HG02938 (cell line): ENCODE data around the gene BEST3.
"Not testable (repeated sequence)": the region's sequence is repeated elsewhere in the genome, so short reads cannot be mapped to it uniquely, and the experiment has no call there.

Source experiments
- ATAC-seq: cut with Tn5 transposase; IDR thresholded peaks from one replicate; pipeline ENCODE4 v1.9.1; 2021; ENCODE audit warnings: mild to moderate bottlenecking, moderate library complexity; ENCODE audit not compliant: unreplicated experiment

Gene BEST3

DNA sequence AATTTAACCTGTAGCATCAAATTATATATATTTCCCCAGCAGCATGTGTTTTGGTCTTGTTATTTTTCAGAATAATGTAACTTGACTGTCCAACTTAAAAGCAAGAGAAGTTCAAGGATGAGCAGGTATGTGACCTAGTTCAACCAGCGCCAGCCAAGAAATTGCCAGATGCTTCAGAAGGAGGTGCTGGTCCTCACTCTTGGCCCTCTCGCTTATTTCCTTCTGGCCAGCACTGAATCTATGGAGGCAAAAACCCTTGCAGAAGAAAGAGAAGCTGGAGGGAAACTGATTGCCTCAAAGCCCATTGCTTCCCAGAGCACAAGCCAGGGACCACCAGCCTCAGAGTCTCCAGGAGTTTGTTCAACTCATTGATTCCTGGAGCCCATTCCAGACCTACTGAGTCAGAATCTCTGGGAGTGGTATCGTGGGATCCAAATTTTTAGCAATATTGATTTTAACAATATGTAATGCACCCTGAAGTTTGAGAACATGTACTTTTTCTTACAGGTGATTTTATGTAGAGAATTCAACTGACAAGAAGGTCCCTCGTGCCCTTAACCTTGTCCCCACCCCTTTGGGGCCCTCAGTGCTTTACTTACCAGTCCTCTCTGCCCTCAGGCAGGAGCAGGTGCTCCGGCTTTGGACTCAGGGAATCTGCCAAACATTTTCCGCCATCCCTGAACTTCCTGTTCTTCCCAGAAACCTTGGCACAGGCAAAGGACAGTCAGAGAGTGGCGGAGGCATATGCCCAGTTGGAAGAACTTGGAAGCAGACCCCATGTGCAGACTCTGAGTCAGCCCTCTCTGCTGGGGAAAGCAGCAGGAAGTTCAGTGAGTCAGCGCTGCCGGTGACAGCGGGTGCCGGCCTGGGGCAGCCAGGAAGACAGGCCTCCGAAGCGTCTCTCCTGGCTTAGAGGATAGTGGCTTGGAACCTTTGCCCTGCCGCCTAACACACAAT, 10.4 kb downstream of the BEST3 start:
- ATAC-seq = no peak

DNA sequence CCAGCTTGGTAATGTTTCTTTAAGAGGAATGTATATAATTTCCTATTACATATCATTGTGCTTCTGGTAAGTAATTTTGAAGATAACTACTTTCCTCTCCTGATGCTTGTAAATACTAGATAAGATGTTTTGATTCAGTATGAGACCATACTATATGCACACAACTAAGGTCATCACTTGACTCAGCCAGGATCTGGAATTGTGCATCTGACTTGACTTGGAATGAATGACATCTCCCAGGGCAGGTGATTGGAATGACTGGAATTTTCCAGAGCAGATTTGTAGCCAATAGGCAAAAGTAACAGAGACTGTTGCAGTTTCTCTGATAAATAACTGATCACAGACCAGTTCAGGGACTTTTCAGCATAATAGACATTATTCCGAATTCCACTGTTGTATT, 11.1 kb downstream of the BEST3 start:
- ATAC-seq = no peak

DNA sequence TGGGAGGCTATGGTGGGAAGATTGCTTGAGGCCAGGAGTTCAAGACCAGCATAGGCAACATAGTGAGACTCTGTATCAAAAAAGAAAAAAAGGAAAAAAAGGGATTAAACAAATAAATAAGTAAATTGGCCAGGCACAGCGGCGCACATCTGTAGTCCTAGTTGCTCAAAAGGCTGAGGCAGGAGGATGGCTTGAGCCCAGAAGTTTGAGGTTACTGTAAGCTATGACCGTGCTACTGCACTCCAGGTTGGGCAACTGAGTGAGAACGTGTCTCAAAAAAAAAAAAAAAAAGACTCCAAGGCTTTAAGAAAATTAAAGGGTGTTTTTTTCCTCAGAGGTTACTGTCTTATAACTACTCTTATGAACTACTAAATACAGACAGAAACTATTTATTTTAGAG, 11.7 kb downstream of the BEST3 start:
- no peak for ATAC-seq

DNA sequence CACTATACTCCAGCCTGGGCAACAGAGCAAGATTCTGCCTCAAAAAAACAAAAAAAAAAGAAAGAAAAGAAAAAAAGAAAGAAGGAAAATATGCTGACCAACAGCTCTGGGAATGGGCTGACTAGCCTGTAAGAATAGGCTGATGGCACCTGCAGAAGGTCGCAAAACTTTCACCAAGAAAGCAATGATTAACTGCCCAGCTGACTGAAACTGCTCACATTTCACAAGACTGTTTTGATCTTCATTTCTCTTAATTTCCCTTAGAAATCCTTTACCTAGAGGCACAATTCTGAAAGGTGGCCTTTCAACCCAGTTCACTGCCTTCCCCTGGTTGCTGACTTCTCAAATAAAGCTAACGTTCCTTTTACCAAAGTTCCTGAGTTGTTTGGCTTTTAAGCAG, 12.4 kb downstream of the BEST3 start:
- ATAC-seq = peak; percentile 55

DNA sequence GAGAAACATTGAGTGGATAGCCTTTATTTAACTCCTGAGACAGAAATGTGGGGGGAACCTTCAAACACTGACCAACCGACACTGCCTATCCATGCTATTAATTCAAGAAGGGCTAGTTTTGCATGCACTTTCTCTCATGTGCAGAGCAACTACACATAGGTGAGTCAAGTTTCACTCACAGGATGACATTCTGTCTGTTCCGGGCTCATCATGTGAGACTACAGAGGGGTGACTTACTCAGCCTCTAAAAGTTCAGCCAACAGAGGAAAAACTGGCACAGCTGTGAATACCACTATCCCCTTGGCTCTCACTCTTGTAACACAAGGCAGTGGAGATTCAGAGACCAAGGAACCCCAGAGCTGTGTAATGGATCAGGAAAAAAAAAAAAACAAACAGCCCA, 13.3 kb downstream of the BEST3 start:
- ATAC-seq = no peak

DNA sequence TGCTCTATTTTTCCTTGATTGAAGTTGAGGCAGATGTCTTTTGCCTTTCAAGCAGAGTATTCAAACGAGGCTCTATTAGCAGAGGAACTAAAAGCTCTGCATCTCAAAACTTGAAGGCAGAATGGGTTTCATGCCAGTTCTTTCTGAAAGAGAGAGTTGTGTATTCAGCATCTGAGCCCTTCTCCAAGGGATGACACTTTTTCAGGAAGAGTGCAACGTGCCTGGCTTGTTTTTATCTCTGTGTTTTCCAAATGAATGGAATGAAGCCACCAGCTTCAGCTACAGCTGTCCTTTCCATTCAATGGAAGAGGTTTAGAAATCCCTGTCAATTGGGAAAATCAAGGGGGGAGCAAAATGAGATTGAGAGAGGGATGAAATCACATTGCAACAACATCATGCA, 14.6 kb downstream of the BEST3 start:
- ATAC-seq = no peak

DNA sequence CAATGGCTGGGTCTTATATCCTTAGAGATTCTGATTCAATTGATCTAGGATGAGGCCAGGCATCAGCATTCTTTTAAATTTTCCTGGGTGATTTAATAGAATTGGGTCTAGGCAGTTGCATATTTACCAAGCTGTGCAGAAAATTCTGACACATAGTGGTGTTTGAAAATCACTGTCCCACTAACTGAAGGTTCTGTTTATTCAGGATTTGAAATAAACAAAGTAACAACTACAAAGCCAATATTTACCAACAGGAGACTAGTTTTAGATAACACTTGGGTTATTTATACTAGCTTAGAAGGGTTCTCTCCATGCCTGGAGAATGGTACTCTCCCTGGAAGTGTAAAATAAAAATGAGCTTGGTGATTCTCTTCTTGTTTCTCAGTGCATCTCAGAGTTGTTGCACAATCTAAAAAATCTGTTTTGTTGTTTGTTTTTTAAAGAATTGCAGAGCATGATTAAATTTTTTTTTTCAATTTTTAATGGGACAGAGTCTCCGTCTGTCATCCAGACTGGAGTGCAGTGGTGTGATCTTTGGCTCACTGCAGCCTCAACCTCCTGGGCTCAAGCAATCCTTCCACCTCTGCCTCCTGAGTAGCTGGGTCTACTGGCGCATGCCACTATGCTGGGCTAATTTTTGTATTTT, 16.9 kb downstream of the BEST3 start:
- no peak for ATAC-seq

DNA sequence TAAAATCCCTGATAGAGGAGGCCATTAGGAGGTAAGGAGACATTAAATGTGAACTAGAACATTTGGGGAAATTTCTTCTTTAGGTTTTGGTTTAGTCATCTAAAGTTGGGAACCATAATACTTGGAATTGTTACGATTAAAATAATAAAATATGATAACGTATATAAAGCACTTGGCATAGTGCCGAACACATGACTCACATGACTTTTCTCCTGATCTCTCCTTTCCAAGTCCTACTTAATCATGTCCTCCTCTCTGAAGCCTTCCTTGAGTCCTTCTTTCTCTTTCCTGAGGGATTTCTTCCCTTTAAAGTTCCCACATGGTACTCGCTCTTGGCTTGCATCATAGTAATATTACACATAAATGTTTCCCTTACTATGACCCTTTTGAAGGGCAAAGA, 20.0 kb downstream of the BEST3 start:
- no peak for ATAC-seq

DNA sequence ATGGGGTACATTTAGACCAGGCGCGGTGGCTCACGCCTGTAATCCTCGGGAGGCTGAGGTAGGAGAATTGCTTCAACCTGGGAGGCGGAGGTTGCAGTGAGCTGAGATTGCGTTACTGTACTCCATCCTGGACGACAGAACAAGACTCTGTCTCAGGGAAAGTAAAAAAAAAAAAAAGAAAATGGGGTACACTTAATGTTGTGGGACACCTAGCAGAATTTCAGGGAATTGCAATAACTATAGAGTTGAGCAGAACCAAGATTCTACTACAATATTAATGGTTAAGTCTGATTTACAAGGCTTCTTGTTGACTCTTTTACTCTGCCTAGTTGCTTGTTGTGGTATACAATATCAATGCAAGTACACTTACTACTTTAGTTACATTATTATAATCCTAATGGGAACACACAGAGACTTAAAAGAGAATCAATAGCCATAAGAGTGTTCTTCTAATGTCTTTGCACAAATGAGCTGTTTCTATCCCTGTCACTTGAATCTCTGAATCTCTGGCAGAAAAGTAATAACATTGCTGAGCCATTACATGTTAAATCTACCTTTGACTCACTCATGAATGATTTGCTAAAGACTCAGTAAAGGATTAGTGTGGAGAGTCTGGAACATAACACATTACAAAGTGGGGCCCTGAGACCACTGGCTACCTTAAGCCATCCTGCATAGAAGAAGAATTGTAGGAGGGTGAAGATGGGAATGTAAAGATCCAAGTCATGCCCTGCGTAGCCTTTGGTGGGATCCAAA, 22.7 kb downstream of the BEST3 start:
- ATAC-seq = no peak

DNA sequence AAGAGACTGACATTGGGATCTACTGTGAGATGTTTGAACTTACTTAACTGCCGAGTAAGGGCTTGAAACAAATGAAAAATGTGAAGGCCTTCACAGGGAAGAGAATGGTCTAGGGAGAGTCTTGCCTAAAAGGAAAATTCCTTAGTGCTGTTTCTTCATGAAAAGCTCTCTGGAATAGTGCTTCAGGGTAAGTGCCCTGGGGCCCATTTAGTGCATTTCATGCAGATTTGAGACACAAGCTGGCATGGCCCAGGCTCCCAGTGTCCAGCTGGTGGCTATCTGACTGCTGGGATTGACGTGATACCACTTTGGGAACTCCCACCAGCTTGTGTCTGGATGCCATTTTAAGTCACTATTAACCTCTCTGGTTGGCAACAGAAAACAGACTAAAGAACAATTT, 26.9 kb downstream of the BEST3 start:
- ATAC-seq = no peak

DNA sequence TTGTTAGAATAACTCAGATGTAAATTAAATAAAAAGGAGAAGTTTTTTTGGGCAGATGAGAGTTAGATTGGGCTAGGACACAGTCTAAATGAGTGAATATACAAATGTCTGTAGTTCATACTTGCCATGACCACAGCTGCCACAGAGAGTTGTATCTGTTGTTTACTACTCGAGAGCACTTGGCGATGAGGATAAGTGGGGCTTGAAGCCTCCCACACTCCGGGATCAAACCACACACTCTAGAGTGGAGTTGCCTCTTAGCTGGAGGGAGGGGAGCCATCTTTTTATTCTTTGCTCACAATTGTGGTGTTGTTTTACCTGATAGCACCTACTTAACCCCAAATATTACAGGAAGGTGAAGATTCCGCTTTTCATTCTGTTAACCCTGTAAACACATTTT, 27.5 kb downstream of the BEST3 start:
- no peak for ATAC-seq

DNA sequence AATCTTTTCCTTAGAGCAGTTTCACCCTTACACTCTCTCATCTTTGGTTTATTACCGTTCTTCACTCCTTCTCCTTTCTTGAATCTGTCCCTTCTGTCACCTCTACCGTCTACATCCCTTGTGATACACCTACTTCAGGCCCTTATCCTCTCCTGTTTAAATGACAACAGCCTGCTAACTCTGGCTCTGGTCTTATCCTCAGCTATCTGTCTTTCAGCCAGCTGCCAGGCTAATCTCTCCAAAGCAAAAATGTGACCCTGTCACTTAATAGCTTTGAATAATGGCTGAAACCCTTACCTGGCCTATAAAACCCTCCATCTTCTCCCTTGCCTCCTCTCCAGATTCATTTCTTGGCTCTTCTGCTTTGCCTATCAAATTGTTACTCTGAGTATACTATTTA, 32.3 kb downstream of the BEST3 start:
- no peak for ATAC-seq

DNA sequence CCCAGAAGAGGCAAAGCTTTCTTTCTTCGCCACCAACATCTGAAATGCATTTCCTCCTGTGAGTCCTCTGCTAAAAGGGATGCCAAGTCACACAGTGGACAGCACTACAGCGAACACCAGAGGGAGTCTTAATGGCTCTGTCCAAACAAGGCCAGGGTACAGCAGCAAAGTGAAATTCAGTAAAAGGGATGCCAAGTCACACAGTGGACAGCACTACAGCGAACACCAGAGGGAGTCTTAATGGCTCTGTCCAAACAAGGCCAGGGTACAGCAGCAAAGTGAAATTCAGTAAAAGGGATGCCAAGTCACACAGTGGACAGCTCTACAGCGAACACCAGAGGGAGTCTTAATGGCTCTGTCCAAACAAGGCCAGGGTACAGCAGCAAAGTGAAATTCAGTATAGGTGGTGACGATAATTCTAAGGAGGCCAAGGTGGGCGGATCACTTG, 34.1 kb downstream of the BEST3 start:
- not testable (repeated sequence) for ATAC-seq

DNA sequence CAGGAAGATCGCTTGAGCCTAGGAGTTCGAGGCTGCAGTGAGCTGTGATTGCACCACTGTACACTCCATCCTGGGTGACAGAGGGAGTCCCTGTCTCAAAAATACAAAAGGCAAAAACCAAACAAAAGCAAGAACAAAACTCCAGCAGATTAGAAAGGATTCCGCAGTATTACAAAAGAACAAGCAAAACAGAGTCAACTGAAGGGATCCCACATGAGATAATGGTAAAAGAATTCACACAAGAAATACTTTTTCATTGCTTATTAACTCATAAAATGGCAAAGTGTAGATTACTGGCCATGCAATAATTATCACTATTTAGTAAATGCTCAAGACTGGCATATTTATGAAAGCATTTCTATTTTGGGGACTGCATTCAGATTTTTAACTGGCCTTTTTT, 35.4 kb downstream of the BEST3 start:
- ATAC-seq = no peak

DNA sequence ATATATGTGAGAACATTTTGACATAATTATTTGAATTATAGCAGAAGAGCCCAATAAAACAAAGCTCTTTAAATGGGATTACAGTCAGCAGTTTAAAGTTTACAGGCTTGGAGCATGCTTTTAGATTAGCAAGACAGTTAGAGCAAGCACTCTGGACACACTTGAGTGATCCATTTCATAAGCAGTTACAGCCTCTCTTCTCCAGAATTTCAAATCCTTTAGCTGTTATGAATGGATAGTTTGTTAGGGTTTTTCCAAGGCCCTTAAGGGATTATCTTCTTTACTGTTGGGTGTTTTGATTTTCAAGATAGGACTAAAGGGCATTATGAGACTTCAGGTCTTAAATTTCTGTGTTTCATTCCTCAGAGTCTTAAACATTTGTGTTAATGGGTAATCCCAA, 36.3 kb downstream of the BEST3 start:
- ATAC-seq = no peak

DNA sequence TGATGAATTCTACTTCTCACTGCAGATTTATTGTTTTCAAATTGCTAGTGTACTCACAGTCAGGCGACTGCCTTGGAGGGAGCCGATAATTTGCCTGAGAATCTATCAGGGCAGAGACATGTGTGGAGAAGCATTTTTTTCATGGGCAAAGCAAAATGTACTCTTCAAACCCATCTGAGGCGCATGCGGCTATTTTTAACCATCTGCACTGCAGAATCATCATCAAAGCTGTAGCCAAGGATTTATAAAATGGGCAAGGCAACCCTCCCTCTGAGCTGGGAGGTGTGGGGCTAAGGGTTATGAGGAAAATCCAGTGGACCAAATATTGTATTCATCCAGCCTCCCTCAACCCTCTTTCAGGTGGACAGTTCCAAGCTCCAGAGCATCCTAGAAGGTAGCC, 37.7 kb downstream of the BEST3 start:
- ATAC-seq = no peak

DNA sequence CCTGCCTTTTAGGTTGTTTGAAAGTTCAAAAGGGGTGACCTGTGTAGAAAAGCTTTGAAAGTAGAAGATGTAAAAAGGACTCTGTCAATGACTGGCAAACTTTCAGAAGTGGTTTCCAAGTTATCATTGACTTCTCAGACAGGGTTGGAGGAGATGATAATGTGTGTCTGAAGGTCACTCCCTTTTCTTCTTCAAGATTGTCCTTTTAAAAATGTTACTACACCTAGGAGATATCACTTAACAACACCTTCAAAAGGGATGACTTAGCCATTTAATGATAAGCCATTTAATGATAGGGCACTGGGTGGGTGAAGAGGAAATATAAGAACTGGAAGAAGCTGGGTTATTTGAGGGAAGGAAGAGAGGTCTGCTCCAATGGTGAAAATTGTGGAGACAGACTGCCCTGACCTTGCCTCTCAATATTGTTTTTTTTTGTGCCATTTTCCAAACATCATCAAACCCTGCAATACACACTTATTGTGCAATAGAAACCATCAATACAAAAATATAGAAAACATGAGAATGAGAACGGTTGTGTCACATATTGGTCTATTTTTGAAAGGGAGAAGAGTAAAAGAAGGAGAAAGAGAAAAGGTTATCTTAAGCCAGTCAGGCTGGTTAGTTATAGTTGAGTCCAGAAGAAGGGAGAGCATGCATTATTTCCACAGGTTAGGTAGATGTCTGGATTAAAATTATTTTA, 38.8 kb downstream of the BEST3 start:
- ATAC-seq = no peak

DNA sequence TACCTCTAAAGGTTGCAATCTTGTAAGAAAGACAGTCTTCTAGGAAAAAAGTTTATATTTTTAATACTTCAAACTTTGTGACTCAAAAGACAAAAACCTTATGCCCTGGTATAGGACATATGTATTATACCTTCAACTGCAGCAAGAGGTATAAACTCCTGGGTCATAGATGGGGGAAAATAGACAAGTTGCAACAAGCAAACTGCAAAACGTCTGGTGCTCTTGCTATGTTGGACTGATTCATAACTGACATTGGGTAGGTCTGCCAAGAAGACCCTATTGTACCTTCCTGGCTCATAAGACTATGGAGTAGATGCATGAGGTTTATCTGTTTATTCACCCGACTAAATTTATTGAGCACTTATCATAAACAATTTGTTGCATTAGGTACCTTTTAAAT, 40.9 kb downstream of the BEST3 start:
- ATAC-seq = no peak

DNA sequence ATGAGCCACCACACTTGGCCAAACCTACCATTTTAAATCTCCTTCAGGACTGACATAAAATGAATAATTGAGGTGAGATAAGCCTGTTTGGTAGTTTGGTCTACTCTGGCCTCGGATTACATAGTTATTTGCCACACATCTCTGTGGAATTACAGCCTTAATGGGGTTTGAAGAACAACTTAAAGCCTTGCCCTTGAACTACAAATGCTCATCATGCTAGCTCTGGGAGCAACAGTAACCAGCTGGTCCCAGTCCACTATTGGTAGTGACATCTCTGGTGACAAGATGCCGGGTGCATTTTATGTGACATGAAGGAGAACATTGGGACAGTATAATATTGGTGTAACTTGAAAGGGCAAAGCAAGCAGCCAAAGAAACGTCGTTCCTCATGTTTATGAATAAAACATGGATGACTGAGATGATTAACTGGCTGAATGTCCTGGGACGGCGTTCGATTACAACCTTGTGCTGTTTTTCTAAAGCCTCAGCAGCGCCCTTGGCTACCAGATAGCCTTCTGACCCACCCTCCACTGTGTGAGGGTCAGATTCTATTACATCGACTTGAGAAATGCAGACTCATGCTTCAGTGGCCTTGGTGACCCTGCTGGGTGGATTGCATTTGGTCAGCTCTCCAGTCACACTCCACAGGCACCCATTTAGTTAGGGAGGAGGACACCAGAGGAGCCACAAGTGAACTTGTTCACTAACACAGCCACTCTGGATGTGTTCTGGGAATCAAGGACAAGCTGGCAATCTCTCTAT, 41.5 kb downstream of the BEST3 start:
- no peak for ATAC-seq

DNA sequence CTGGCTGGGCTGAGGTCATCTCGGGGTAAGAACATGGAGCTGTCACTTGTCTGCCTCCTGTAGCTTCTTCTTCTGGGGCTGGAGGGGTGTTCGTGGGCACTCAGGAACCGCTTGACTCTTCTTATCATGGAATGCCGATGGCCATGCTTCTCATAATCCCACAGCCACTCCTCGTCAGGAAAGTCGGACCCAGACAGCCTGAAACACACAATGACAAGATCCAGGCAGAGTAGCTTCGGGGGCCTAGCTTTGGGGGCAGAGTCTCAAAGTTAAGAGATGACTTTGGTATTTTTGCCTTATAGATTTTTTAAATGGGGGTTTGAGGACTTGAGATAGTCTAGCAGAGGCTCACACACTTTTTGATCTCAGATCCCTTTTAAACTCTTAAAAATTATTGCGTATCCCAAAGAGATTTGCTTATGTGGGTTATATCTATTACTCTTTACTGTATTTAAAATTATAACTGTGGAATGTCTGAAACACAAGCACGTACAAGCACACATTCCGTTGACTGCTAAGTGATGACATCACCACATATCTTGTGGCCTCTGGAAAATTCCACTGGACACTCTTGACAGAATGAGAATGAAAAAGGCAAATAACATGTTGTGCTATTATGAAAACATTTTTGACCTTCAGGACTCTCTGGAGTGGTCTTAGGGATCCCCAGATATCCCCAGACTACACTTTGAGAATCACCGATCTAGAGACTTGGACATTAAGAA, 43.3 kb downstream of the BEST3 start:
- no peak for ATAC-seq
